IPS DF 6.9 (cell line): Measurements from ENCODE around the gene TVP23C.
"Not testable (repeated sequence)": the region's sequence is repeated elsewhere in the genome, so short reads cannot be mapped to it uniquely, and the experiment has no call there.

Experiments used
- DNase-seq: peaks from one replicate; pipeline ENCODE4 v3.0.0-alpha.2; 2013; ENCODE audit warnings: low read depth, low spot score
- H3K27ac ChIP-seq: one replicate; pipeline ENCODE4 v1.5.1; 2013; ENCODE audit warnings: low read length, control low read depth
- H3K27me3 ChIP-seq: 2 replicates; pipeline ENCODE4 v1.6.1; 2013; ENCODE audit warnings: mild to moderate bottlenecking, low read length; ENCODE audit not compliant: control insufficient read depth, insufficient read depth
- H3K36me3 ChIP-seq: 2 replicates; pipeline ENCODE4 v1.6.1; 2013; ENCODE audit warnings: low read length; ENCODE audit not compliant: control insufficient read depth, insufficient read depth
- H3K4me1 ChIP-seq: 2 replicates; pipeline ENCODE4 v1.6.1; 2013; ENCODE audit warnings: low read length; ENCODE audit not compliant: control insufficient read depth, insufficient read depth
- H3K4me3 ChIP-seq: 2 replicates; pipeline ENCODE4 v1.5.1; 2013; ENCODE audit warnings: mild to moderate bottlenecking, low read length
- H3K9me3 ChIP-seq: 2 replicates; pipeline ENCODE4 v1.6.1; 2013; ENCODE audit warnings: low read length, inconsistent platforms; ENCODE audit not compliant: control insufficient read depth, insufficient read depth
- WGBS: extraction: QIAGEN DNeasy Blood & Tissue Kit; methylation state at CpG from one replicate; pipeline ENCODE4 v1.1.7; 2013; ENCODE audit warnings: mixed read lengths, missing lambda C conversion rate; ENCODE audit not compliant: insufficient read length, insufficient coverage; 5-methylcytosine and 5-hydroxymethylcytosine counted together

The TVP23C gene

DNA sequence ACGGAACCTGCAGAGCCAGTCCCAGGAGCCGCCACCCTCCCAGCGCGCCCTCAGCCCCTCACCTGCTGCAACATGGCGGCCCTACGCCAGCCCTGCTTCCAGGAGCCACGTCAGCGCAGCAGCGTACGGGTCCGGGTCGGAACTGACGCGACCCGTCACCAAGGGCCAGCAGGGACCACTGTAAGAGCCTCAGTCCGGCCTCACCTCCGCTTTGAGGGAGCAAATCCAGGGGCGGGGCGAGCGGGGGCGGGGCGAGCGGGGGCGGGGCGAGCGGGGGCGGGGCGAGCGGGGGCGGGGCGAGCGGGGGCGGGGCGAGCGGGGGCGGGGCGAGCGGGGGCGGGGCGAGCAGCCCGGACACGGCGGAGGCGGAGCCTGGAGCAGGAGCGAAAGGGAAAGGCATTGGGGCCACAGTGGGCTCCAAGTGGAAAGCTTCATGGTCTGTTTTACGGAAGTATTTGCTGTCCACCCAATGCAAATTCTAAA lies at the start of gene TVP23C:
TVP23C (minus strand) TSS at position 109 of the 483 bp plus-strand sequence; CDS start at position 74, 35 bp downstream.
- WGBS = no CpG with 5 or more reads among the region's 46 CpGs
- DNase-seq = peak; percentile 71
- not testable (repeated sequence) for H3K9me3 ChIP-seq, H3K27me3 ChIP-seq, H3K4me1 ChIP-seq, H3K36me3 ChIP-seq, H3K27ac ChIP-seq
- peak within 1 kb of the TSS; percentile 63; the same call in 1 of the 2 replicates for H3K4me3 ChIP-seq

DNA sequence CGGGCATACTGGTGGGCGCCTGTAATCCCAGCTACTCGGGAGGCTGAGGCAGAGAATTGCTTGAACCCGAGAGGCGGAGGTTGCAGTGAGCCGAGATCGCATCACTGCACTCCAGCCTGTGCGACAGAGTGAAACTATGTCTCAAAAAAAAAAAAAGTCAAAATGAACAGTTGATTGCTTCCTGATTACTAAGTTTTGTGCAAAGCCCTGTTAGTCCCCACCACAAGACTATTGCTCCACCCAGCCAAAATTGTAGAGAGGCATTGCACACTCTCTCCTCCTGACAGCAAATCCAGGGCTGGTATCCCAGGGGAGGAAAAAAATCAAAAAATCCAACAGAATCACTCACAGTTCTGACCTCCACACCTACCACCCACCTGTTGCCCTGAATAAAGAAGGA lies 29.7 kb upstream of the TVP23C start:
- not testable (repeated sequence) for H3K27ac ChIP-seq, H3K27me3 ChIP-seq, DNase-seq, H3K4me3 ChIP-seq, H3K9me3 ChIP-seq, H3K4me1 ChIP-seq, H3K36me3 ChIP-seq
- no CpG with 5 or more reads among the region's 8 CpGs for WGBS

- H3K27ac ChIP-seq, DNase-seq, H3K4me3 ChIP-seq, H3K4me1 ChIP-seq, H3K9me3 ChIP-seq, H3K27me3 ChIP-seq, H3K36me3 ChIP-seq: not testable (repeated sequence)
- no CpG with 5 or more reads among the region's 5 CpGs for WGBS
Observed at GRCh38 chr17:15591986-15592385, 28.7 kb upstream of the TVP23C start.

GRCh38 chr17:15590844-15591243 lies 27.6 kb upstream of the TVP23C start:
- H3K27me3 ChIP-seq, H3K4me3 ChIP-seq, H3K9me3 ChIP-seq, H3K36me3 ChIP-seq, DNase-seq, H3K27ac ChIP-seq, H3K4me1 ChIP-seq: not testable (repeated sequence)
- no CpG with 5 or more reads among the region's 1 CpG for WGBS

DNA sequence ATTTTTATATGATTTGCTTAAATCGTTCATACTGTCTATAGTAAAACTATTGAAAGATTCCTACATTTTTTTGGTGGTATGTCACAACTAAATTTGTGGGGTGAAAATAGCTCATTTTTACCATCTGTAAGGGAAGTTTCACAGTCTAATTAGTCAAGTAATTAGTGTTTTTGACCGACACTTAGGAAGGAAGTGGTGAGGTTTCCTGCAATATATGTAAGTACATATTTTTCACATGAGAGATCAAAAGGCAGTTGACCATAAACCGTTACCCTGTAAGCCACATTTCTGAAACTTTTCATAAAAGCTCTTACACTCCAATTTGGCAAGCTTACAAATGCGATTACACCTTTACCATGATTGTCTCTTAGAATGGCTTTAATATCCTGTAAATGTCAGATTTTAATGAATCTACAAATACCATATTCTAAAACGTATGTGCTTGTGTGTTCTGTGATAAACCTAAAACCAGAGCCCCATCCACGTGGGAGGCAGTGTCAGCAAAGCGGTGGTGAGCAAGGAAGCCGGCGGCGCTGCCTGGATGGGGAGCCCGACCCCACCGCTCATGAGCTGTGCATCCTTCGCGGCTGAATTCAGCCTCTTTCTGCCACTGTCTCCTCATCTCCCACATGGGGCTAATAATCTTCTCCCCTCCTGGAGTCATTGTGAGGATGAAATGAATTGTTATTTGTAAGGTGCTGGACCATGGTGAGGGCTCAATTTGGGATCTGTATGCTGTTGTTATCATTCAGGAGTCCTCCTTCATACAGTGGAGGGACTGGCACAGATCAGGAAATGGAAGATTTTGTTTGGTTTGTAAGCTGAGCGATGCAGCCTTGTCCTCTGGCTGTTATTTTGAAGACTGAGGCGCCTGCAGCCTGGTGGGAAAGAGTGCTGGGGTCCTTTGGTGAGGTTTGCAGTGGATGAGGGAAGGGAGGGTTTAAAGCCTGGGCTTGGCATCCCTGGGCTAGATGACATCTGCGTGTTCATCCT lies 26.6 kb upstream of the TVP23C start:
- H3K36me3 ChIP-seq, H3K27me3 ChIP-seq, H3K4me3 ChIP-seq, H3K4me1 ChIP-seq, H3K9me3 ChIP-seq, H3K27ac ChIP-seq, DNase-seq: not testable (repeated sequence)
- WGBS = no CpG with 5 or more reads among the region's 17 CpGs

DNA sequence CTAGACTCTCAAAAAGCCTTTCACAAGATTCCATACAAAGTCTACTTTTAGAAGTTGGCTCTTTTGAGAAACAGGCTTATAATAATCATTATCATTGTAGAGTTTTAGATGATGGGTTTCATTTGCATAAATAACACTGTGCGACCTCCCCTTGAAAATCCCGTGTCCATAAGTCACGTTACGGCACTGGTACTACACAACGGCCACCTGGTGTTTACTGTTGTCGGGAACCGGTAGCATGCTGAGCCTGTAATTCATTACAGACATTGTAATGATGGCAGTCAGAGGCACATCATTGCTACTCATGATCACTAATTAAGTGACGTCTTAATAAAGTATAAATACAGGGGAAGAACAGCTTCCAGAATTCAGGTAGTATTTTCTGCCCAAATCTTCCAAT lies 24.7 kb upstream of the TVP23C start:
- WGBS = no CpG with 5 or more reads among the region's 8 CpGs
- DNase-seq, H3K27me3 ChIP-seq: not testable (repeated sequence)

DNA sequence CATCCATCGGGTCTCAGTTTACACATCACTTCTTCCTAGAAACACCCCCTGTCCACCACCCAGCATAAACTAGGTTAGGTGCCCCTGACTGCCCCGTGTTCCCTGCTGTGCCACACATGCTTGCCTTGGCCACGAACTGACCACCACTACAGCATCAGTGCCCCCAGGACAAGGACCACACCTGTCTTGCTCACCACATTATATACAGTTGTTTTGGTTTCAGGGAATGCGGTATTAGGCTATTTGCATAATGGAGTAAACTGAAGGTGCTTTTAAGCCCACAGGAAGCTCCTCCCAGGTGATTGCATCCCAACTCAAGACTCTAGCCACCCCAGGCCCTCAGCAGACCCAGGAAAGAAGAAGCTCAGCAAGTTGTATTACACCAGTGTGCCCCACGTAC lies 20.0 kb upstream of the TVP23C start:
- not testable (repeated sequence) for H3K36me3 ChIP-seq, DNase-seq, H3K4me1 ChIP-seq, H3K27ac ChIP-seq, H3K27me3 ChIP-seq, H3K4me3 ChIP-seq, H3K9me3 ChIP-seq
- WGBS = no CpG with 5 or more reads among the region's 5 CpGs

More for the DNA sequence above, 24.7 kb upstream of the TVP23C start:
- H3K4me1 ChIP-seq, H3K27ac ChIP-seq, H3K4me3 ChIP-seq, H3K9me3 ChIP-seq, H3K36me3 ChIP-seq: not testable (repeated sequence)

- not testable (repeated sequence) for H3K4me1 ChIP-seq, DNase-seq, H3K4me3 ChIP-seq, H3K36me3 ChIP-seq, H3K27ac ChIP-seq, H3K27me3 ChIP-seq, H3K9me3 ChIP-seq
- WGBS = no CpG with 5 or more reads among the region's 4 CpGs
Observed at GRCh38 chr17:15581462-15581861, 18.2 kb upstream of the TVP23C start.

GRCh38 chr17:15576848-15577247 lies 13.6 kb upstream of the TVP23C start:
- WGBS = no CpG with 5 or more reads among the region's 1 CpG
- H3K27ac ChIP-seq, H3K4me1 ChIP-seq: not testable (repeated sequence)

DNA sequence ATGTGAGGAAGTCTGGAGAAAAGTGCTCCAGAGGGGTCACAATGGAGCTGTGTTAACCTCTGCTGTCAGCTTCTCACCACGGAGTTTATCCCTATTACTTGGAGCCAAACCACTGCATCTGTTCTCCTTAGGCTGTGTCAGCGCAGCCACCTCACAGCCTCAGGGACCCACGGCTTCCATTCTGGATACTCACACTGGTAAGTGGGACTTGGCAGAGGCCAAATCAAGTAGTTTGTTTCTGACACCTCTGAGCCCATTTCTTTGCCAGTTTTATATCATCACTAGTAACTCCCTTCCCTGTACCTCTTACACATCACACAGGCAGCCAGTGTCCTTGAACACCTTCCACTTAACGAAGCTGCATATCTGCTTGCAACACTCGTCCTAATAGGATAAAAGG lies 11.4 kb upstream of the TVP23C start:
- H3K4me3 ChIP-seq, H3K4me1 ChIP-seq, DNase-seq, H3K27ac ChIP-seq, H3K27me3 ChIP-seq, H3K36me3 ChIP-seq, H3K9me3 ChIP-seq: not testable (repeated sequence)
- WGBS = no CpG with 5 or more reads among the region's 5 CpGs

More at GRCh38 chr17:15576848-15577247, 13.6 kb upstream of the TVP23C start:
- H3K4me3 ChIP-seq, H3K9me3 ChIP-seq, H3K36me3 ChIP-seq, DNase-seq, H3K27me3 ChIP-seq: not testable (repeated sequence)

GRCh38 chr17:15573870-15574269 lies 10.6 kb upstream of the TVP23C start:
- not testable (repeated sequence) for DNase-seq, H3K4me3 ChIP-seq, H3K4me1 ChIP-seq, H3K9me3 ChIP-seq, H3K27ac ChIP-seq, H3K36me3 ChIP-seq, H3K27me3 ChIP-seq
- no CpG with 5 or more reads among the region's 4 CpGs for WGBS
